ENCODE results near the gene AK3.

Gene AK3

DNA sequence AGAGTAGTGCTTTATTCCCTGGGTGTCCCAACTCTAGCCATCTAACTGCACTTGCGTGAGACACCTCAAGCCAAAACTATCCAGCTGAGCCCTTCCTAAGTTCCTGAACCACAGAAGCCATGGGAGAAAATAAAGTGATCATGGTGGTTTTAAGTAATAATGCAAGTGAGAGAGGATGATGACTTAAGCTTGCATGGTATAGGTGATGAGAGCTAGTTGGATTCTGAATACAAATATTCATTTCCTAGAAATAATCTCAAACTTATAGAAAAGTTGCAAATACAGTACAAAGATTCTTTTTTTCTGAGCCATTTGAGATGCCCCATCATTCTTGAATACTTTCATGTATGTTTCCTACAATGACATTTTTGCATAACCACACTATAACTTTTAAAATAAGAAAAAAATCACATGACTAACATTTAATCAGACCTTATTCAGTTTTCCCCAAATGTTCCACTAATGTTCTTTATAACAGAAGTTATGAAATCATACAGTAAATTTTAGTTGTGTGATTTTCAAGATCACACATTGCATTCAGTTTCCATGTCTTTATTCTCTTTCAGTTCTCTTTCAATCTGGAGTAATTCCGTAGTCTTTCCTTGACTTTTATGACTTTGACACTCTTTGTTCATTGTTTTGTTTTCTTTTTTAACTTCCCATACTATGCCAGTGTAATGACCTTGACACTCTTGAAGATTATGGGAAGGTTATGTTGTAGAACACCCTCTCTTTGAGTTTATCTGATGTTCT is 5.5 kb upstream of the AK3 start:
- DNase-seq = no peak

DNA sequence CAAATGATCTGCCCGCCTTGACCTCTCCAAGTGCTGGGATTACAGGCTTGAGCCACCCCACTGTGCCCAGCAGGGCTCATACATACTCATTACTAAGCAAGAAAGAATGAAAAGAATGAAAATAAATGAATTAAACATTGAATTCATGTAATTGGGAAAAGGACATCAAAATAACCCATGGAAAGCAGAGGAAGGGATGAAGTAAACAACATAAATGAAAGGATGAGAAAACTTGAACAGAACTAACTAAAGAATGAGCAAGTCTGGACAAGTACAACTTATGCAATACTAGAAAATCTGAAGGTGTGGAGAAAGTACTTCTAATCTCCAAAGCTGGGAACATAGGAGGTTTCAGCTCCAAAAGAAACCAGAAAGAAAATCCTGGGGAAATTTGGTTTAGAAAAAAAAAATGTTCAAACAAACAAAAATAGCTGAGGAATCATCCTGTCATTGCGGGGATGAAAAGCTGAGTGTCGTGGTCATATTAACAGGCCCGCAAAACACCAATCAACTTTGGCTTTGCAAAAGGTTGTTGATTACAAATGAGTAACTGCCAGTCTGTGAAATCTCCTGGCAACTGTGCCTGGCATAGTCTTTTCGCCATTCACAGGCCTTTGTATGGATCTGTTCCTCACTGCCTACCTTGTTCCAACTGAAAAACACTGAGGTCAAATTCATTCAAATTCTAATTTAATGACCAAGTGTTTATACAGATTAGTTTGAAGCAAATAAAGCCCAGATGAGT is 2.3 kb upstream of the AK3 start:
- DNase-seq = no peak

DNA sequence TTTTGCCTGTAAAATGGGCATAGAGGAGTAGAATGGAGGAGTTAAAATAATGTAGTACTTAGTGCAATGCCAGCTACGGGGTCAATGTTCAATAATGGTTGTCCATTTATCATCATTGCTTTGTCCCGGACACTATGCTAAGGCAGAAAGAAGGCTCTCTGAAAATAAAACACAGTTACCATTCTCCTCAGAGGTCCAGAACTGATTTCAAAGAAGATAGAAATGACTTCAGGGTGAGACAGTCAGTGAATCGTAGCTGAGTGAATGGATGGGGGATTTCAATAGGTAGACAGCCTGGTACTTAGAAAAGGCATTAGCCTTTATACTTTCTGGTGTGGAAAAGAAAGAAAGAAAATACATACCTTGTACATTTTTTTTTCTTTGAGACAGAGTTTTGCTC is 1.2 kb upstream of the AK3 start:
- no peak for DNase-seq

DNA sequence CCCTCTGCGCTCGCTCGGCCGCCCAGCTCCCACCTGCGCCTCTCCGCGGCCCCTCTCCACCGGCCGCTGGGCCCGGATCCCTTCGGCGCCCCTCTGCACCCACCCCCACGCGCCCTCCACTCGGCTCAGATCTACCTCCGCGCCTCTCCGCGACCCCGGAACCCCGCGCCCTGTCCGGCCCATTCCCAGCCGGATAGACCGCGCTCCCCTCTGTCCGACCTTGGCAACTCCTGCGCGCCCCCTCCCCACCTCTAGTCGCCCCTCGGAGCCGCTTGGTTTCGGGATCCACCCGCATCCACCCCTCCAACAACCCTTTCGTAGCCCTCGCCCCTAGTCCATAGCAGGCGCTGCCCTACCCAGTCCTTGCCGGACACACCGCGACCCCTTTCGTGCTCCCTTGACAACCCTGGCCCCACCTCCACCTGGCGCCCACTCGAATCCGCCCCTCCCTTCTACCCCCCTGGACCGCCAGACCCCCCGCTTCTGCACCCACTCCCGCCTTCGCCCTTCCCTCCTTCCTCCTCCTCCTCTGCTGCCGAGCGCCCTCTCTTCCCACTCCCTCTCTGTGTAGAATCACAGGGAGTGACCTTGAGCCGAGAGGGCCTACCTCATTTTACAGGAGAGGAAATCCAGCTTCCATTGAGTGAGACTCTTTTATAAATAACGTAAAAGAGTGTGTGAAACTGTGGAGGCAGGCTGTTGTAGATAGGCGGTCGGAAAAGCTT is 525 bp upstream of the AK3 start:
- peak; percentile 21 for DNase-seq

DNA sequence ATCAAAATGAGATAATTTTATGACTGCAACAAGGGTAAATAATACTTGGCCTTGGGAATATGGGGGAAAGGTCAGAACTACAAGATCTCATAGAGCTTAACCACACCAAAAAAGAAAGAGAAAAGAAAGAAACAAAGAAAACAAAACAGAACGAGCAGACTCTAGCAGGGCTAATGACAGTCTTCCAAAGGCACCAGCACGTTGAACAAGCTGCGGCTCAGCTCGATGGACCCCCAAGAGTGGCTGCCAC is 689 bp downstream of the AK3 start:
- DNase-seq = peak; percentile 24

DNA sequence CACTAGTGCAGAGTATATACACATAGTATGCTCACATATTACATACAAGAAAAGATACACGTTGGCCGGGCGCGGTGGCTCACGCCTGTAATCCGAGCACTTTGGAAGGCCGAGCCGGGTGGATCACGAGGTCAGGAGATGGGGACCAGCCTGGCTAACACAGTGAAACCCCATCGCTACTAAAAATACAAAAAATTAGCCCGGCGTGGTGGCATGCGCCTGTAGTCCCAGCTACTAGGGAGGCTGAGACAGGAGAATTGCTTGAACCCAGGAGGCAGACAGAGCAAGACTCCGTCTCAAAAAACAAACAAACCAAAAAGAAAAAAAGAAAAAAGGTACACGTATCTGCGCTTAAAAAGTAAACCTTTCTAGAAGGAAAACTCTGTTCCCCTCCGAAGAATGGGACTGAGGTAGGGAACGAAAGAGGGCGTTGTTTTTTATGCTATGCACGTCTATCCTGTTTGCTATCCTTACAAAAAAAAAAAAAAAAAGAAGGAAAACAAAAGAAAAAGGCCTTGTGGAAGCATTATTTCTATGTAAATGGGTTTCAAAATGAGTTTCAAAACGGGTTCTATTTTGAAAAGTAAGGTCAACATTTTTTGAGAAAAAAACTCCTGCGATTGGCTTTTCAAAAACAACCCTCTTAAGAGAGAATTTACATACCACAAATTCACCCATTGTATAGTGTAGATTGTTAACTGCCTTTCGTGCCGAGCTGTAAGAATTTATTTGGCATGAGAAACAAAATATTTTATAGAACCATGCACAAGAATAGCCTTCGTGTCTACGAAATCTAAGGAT is 1.2 kb downstream of the AK3 start:
- DNase-seq = peak; percentile 8

DNA sequence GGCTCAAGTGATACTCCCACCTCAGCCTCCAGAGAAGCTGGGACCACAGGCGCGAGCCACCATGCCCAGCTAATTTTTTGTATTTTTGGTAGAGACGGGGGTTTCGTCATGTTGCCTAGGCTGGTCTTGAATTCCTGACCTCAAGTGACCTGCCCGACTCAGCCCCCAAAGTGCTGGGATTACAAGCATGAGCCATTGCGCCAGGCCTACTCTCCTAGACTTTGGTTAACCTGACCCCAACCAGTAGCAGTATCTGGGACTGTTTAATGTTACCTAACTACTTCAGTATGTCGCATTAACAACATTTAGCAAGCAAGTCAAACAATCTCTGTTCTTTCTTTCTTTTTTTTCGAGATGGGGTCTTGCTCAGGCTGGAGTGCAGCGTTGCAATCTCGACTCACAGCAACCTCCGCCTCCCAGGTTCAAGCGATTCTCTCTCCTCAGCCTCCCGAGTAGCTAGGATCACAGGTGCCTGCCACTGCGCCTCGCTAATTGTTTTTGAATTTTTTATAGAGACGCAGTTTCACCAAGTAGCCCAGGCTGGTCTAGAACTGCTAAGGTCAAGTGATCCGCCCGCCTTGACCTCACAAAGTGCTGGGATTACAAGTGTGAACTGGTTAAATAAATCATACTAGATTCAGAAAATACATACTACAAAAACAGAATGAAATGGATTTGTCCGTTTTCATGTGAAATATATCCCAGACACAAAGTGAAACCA is 2.0 kb downstream of the AK3 start:
- DNase-seq = no peak

DNA sequence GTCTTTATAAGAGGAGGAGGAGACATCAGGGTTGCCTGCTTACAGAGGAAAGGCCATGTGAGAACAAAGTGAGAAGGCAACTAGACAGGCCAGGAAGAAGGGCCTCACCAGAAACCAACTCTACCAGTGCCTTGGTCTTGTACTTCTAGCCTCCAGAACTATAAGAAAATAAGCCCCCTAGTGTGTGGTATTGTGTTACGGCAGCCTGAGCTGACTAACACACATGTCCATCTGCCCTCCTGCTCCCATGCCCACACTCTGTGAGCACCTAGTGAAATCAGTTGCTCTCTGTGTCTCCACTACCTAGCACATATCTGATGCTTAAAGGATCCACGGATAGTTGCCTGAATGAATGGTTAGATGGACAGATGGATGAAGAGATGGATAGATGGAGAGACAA is 6.9 kb downstream of the AK3 start:
- DNase-seq = no peak

DNA sequence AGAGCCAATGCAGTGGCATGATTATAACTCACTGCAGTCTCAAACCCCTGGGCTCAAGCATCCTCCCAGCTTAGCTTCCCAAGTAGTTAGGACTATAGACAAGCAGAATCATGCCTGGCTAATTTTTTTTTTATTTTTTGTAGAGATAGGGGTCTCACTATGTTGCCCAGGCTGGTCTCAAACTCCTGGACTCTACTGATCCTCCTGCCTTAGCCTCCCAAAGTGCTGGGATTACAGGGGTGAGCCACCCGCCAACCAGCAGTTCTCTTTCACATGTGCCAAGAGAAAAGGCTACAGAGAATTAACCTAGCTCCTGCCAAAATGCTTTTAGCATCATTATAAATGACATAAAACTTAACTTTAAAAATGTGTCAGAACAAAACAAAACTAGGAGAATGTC is 8.1 kb downstream of the AK3 start:
- DNase-seq = no peak

DNA sequence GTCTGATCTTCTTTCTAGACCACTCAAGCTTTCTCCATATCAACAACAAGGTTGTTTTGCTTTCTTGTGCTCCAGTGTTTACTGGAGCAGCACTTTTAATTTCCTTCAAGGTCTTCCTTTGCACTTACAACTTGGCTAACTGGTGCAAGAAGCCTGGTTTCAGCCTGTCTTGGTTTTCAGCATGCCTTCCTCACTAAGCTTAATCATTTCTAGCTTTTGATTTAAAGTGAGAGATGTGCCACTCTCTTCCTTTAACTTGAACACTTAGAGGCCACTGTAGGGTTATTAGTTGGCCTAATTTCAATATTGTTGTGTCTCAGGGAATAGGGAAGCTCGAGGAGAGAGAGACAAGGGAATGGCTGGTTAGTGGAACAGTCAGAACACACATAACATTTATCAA is 13.4 kb downstream of the AK3 start:
- no peak for DNase-seq

DNA sequence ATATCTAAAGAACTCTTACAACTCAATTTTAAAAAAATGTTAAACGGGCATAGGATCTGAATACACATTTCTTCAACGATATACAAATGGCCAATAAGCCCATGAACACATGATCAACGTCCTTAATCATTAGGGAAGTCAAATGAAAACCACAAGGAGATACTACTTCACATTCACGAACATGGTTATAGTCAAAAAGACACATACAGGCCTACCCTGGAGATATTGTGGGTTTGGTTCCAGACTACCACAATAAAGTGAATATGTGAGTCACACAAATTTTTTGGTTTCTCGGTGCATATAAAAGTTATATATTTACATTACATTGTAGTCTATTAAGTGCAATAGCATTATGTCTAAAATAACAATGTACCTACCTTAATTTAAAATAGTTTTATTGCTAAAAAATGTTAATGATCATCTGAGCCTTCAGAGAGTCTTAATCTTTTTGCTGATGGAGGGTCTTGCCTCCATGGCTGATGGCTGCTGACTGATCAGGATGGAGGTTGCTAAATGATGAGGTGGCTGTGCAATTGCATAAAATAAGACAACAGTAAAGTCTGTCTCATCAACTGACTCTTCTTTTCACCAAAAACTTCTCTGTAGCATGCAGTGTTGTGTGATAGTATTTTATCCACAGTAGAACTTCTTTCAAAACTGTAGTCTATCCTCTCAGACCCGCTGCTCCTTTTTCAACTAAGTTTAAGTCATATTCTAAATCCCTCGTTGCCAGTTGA is 15.1 kb downstream of the AK3 start:
- no peak for DNase-seq

DNA sequence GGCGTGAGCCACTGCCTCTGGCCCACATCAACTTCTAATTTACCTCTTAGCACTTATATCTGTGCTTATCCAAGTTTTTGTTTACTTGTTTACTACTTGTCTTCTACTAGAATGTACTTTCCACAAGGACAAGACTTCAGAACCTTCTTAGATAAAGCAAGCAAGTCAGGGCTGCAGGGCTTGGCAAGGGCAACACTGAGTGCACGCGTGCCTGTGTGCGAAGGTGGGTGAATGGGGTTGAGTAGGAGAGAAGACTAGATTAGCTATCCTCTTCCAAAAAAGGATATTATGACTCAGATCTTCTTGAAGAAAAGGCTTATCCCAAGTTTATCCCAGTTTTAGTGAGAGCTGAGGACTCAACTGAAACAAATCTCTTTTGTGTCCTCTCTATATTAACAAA is 19.3 kb downstream of the AK3 start:
- DNase-seq = no peak

DNA sequence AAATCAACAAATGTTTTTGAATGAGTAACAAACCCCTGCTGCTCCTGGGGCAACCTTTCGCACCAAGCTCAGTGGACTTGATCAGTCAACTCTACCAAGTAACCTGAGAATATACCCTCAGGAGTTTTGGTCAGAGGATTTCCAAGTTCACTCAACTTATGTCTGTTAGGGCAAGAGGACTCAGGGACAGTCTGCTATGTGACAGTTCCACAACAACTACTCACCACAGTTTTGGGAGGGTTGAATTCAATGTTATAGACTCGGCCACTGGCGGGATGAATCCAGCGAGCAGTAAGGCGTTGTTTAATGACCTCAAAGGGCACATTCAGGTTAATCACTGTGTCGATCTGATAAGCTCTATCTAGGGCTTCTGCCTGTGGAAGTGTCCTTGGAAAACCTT is 22.1 kb downstream of the AK3 start:
- no peak for DNase-seq

DNA sequence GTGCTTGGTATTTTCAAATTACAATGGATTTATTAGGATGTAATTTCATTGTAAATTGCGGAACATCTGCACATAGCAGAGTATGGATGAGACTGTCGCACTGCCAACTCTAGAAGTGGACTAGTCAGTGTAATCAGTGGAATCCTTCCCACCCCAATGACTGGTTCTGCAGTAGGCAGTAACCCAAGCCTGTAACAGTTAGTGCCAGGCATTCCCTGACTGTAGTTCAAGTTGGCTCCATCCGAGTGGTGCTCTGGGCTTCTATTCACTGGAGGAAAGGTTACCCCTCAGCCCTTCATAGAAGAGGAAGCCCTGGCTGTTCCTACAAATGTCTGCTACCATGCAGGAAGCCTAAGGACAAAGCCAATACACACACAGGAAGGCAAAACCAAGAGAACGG is 23.2 kb downstream of the AK3 start:
- DNase-seq = no peak

DNA sequence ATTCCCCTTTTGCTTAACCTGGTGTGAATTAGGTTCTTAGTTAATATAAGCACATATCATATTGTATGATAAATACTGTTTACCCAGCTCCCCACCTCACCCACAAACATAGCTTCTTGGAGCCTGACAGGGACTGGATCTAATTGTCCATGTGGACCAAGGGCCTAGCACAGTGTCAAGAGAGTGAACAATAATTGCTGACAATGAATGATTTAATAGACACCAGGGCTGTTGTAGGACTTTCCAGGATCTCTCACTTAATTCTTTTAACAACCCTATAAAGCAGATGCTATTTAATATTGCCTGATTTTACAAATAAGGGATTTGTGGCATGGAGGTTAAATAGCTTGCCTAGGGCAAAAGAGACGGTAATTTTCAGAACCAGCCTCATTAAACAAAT is 24.8 kb downstream of the AK3 start:
- DNase-seq = no peak

DNA sequence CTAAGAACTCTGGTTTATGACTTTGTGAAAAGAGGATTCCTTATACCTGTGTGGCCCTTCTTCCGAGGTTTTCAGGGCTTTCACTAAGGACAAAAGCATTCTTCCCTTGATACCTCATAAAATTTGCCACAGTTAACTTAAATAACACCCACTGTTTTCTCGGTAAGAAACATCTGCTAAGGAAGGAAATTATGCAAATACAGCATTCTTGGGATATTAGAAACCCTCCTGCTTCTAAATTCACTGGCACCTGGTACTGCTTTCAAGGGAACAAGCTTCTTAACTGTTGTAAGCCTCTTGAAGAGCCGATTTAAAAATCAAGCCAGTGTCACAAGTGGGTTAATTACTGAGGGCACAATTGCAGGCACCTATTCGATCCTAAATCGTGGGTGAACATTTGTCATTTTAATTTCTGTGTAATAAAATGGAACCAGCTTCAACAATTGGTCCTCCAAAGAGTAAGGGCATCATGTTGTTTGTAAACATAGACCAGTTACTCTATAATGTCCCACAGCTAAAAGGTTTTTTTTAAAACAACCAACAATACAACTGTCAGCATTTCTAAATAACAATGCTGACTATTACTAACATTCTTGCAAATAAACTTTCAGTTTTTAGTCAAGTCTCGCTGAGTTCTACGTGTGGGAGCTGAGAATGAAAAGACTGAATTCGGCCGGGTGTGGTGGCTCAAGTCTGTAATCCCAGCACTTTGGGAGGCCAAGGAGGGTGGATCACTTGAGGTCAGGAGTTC is 26.6 kb downstream of the AK3 start:
- no peak for DNase-seq

DNA sequence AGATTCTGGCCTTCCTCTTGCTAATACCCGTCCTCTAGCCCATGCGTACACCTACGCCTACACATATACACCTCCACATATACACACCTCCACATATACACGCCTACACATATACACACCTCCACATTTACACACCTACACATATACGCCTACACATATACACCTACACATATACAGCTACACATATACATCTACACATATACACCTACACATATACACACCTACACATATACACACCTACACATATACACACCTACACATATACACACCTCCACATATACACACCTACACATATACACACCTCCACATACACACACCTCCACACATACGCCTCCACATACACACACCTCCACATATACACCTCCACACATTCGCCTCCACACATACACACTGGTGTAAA is 27.2 kb downstream of the AK3 start:
- DNase-seq = no peak

DNA sequence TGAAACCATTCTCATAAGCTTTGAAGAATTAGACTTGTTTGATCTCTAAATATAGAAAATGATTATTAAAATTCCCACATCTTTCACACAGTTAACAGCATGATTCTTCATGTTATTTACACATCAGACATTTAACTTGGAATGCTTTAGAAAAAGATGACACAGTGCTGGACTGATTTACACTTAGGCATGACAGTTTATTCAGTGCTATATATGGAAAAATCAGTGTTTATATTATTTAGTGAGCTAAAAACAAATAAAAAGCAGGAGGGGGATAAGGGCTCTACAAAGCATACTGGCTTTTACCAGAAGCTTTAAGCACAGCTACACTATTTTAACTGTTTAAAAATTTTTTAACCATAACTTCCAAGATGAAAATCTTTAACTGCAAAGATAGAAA is 31.6 kb downstream of the AK3 start:
- DNase-seq = no peak

DNA sequence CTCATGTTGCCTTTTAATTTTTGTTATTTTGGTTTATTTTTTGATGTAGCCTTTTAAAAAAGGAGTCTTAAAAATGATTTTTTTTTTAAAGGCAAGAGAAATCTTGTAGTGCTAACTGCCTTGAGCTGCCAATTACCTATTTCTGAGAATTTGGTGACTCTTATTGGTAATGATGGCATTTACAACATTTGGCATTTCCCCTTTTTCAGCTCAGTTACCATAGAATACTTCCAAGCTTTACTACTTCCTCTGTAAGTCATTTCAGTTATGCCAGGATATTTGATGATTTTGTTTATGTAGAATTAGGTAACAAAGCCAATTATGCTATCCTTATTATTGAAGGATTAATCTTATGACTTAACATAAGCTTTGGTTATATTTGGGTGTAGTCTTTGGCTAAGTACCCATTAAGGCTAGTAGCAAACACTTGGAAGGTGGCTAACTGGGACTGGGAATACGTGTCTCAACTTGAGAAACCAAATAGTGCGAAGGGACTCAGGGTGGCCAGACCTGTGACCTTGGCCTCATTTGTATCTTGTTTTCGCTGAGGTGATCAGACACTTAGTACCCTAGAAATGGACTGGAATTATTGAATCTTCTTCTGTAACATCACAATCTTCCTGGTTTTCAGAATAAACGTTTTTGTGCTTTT is 33.9 kb downstream of the AK3 start:
- DNase-seq = no peak

DNA sequence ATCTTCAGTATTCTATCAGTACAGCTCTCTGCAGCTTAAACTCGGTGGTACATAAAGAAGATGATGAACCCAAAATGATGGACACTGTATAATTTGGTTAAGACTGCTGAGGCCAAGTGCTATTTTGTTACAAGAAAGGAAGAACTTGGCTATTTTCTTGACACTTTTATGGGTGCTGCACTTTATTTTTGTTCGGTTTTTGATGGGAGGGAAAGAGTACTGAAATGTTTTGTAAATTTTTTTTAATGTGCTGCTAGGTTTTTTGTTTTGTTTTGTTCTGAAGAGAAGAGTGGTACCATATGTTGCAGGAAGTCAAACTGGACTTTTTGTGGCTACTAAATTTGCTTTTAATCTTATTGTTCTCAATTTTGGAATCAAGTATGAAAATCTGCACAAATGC is 35.0 kb downstream of the AK3 start:
- DNase-seq = no peak

DNA sequence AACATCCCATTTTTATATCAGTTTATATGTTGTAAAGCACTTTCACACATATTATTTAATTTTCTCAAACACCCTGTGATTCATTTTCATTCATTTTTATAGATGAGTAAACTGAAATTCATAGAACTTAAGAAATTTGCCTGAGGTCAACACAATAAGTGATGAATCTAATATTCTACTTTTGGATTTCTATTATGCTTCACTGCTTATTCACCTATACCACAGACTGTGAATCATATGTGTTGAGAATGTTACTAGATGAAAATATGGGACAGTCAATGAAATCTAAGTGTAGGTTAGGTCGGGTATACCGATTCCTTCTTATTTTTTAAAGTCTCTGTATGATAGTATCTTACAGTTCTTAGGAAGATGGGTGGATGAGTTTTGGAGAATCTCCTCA is 36.9 kb downstream of the AK3 start:
- DNase-seq = no peak
